SKM-1 treated with dmso at 0.1 percent for 144 hours (cell line): ENCODE data around the gene TMTC4.

ENCODE experiments used
- DNase-seq: peaks from one replicate; lab custom pipeline; 2025; ENCODE audit not compliant: unreplicated experiment; lab: John Stamatoyannopoulos, UW

TMTC4 gene

DNA sequence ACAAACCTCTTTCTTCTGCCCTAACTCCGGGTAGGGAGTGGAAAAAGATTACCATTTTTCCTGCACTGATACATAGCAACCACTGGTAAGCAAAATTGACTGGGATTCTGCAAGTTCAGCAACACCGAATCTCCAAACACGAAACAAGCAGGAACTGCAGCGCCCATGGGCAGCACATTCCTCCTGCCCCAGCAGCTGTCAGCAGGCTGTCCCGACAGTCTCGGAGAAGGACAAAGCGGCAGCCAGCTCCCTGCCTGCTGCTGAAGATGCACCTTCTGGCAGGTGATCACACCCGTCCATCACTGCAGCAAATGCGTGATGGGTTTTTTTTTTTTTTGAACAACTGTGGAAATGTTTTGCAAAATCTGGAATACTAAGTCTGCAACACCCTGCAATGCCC lies 6.7 kb downstream of the TMTC4 start:
- no peak for DNase-seq

GRCh38 chr13:100666124-100666523 lies 8.5 kb downstream of the TMTC4 start:
- no peak for DNase-seq

DNA sequence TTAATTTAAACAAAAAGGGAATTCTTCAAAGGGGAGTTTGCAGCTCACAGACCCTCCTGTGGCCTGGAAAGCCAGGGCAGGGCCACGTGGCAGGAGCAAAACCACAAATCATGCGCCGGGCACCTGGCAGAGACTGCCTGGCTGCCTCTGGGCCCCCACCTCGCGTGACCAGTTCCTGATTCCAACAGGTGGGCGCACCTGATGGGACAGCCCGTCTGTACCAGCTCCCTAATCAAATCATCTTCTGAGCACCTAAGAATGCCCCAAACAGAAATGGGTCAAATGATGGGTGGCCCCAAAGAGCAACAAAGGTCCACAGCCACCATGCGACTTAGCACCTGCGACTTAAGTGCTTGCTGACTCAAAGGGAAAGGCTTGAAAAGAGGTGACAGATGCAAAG lies 9.2 kb downstream of the TMTC4 start:
- no peak for DNase-seq

DNA sequence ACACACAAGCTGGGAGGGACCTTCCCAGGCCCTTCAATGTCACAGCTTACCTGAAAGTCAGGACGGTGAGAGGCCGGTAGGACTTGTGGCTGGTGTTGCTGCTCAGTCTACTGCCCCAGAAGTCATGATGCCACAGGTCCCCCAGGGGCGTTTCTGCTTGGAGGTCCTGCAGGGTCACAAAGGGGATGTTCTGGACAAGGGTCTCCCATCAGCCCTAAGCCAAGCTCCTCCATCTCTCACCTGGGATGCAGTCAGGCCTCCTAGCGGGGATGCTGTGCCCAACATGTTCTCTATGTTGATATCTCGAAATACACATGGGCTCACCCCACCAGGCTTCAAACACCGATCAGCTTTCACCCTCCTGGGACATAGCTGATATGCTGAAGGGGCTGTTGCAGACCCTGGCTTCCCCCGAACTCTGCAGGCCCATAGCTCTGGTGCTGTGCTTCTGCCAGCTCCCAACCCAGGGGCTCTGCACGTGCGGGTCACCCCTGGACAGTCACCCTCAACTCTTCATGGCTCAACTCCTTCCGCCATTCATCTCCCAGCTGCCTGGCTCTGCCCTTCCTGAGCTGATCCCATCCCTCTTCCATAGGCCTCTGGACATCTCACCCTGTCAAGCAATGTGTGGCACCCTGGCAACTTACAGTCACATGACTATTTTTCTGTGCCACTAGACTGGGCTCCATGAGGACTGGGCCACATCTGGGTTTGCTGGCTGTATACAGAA lies 10.3 kb downstream of the TMTC4 start:
- DNase-seq = no peak

- no peak for DNase-seq
These were observed 12.0 kb downstream of the TMTC4 start for GRCh38 chr13:100662468-100663211.

GRCh38 chr13:100660761-100661160 lies 13.8 kb downstream of the TMTC4 start:
- no peak for DNase-seq

DNA sequence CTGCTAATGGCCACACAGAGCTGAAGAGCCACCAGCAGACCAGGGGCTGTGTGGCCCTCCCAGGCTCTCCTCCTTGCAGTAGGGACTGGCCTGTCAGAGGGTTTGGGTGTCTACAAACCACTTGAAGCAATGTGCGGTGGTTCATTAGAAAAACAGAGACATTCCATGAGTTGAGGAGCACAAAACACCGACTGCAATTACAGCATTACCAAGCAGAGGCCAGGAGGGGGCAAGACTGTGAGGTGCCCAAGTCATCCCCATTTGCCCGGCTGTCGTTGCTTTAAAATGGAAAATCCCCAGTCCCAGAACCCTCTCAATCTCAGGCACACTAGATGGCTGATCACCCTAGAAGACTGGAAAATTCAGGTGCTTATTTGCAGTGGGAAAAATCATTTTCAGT lies 15.0 kb downstream of the TMTC4 start:
- DNase-seq = no peak

- no peak for DNase-seq
These were observed 16.2 kb downstream of the TMTC4 start for GRCh38 chr13:100658363-100658762.

GRCh38 chr13:100657881-100658315 lies 16.7 kb downstream of the TMTC4 start:
- DNase-seq = no peak

DNA sequence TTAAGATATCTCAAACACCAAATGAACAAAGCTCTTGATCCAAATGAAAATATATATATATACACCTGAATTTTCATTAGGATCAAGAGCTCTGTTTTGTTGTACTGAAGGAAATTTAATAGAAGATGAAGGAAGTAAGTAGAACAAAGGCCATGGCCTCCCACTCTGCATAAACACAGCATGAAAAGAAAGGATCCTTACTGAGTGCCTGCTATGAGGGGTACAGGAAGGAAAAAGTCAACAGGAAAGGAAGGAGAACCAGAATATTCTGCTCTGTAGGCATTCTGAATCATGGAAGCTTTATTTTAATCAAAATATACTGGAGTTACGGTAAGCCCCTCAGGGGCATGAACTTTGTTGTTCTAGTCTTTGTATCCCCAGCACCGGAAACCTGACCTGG lies 22.1 kb downstream of the TMTC4 start:
- no peak for DNase-seq

DNA sequence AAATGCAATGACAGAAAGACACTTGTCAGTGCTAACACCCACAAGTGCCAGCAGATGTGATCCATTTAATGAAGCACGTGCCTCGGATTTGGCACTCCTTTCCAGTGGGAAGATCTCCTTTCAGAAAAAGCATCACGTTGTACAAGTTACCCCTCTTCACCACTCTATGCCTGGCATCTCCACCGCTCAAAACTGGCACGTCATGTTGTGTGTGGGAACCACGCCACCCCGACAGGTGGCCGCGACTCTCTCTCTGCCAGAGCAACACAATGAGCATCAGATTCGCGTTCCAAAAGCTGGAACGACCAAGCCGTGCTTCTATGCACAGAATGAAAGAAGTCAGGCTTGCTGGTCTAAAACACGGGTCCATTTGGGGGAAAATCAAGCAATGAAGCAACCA lies 24.3 kb downstream of the TMTC4 start:
- no peak for DNase-seq

- no peak for DNase-seq
These were observed 26.2 kb downstream of the TMTC4 start for GRCh38 chr13:100648354-100648753.

GRCh38 chr13:100646871-100647270 lies 27.7 kb downstream of the TMTC4 start:
- DNase-seq = no peak

DNA sequence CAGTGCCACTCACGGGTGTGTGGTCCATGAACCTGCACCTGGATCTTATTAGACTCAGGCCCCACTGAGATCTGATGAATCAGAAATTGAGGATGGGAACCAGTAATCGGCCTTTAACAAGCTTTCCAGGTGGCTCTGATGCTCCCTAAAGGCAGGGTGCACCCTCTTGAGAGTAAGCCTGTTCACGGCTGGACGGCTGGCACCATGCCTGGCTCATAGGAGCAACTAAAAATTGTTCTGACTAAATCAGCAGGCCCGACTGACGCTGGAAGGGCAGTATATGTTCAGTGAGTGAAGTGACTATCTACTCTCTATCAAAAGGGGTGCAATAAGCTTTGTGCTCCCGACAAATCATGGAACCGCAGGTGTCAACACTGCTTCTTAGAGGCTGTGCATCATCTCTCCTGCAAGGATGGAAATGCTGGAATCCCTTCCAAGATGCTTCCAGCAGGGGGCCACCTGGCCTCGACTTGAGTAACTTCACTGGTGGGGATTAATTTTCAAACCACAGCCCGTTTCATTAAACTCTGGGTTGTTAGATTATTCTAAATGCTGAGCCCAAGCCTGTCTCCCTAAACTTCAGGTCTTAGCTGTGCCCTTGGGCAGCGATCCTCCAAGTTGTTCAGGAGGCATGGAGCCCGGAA lies 28.4 kb downstream of the TMTC4 start:
- no peak for DNase-seq

DNA sequence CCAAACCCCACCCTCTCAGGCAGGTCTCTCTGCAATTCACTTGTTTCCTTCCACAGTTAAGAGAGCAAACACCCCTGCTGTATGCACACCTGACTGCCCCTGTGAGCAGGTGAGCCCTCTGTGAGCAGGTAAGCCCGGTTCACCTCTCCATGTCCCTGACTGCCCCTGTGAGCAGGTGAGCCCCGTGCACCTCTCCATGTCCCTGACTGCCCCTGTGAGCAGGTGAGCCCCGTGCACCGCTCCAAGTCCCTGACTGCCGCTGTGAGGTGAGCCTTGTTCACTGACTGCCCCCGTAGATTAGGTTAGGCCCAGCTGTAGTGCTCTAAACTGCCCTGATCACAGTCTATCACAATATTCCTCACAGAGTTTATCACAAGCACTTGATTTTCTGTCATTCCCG lies 29.2 kb downstream of the TMTC4 start:
- no peak for DNase-seq

GRCh38 chr13:100644371-100644770 lies 30.2 kb downstream of the TMTC4 start:
- DNase-seq = no peak

GRCh38 chr13:100637796-100638195 lies 36.8 kb downstream of the TMTC4 start:
- DNase-seq = no peak

- no peak for DNase-seq
These were observed 37.2 kb downstream of the TMTC4 start for GRCh38 chr13:100637380-100637779.

DNA sequence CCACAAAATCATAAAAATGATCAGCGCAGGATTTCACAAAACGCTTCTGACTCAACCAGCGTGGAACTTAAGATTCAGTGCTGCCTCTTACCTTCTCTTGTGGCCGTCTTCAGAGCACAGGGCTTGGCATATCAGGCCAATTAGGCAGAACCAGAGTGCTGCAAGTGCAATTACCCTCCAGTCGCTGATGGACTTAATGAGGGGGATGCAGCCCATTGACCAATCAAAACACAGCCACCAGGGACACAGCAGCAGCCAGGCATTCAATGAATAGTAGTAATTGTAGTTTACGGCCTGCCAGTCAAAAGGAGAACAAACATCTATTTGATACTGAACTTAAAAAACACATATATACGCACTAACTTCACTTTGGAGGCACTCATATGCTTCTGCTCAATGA lies 38.2 kb downstream of the TMTC4 start:
- no peak for DNase-seq

- no peak for DNase-seq
These were observed 38.6 kb downstream of the TMTC4 start for GRCh38 chr13:100636004-100636403.

DNA sequence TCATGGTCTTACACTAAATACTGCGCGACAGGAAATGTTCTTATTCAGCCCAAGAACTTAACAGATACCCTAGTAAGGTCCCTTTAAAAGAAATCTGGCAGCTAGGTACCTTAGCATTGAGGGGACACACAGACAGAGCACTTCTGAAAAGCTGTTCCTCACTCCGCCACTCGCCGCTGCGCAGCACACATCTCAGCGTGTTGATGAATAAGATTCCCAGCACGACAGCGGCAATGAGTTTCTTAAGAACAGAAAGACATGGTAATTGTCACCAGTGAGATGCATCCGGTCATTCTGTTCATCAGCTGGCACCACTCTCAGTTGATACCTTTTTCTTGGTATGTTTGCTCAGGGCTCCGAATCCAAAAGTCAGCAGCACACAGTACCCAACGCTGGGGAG lies 39.9 kb downstream of the TMTC4 start:
- no peak for DNase-seq

GRCh38 chr13:100633461-100633860 lies 41.1 kb downstream of the TMTC4 start:
- no peak for DNase-seq
